GM18517 (cell line): ENCODE measurements around the gene IRGC.

Source experiments
- ATAC-seq: cut with Tn5 transposase; IDR thresholded peaks from one replicate; pipeline ENCODE4 v1.9.1; 2021; ENCODE audit warnings: mild to moderate bottlenecking, moderate library complexity; ENCODE audit not compliant: unreplicated experiment

The IRGC gene

GRCh38 chr19:43721469-43722048 is 5.7 kb downstream of the IRGC start:
- ATAC-seq = no peak

GRCh38 chr19:43723588-43723987 is 7.7 kb downstream of the IRGC start:
- no peak for ATAC-seq

GRCh38 chr19:43724896-43725295 is 9.0 kb downstream of the IRGC start:
- ATAC-seq = no peak

- no peak for ATAC-seq
These were observed 9.6 kb downstream of the IRGC start for GRCh38 chr19:43725468-43725867.

- ATAC-seq = no peak
These were observed 11.1 kb downstream of the IRGC start for GRCh38 chr19:43726736-43727592.

GRCh38 chr19:43727593-43727853 is 11.6 kb downstream of the IRGC start:
- no peak for ATAC-seq

GRCh38 chr19:43729919-43730318 is 14.0 kb downstream of the IRGC start:
- no peak for ATAC-seq

- ATAC-seq = no peak
These were observed 15.5 kb downstream of the IRGC start for GRCh38 chr19:43731346-43731745.

- no peak for ATAC-seq
These were observed 16.0 kb downstream of the IRGC start for GRCh38 chr19:43731846-43732245.

GRCh38 chr19:43735013-43735412 is 19.1 kb downstream of the IRGC start:
- no peak for ATAC-seq

GRCh38 chr19:43735957-43736356 is 20.1 kb downstream of the IRGC start:
- no peak for ATAC-seq

- ATAC-seq = no peak
These were observed 22.9 kb downstream of the IRGC start for GRCh38 chr19:43738780-43739211.

GRCh38 chr19:43739439-43740235 is 23.8 kb downstream of the IRGC start:
- no peak for ATAC-seq

GRCh38 chr19:43741075-43741825 is 25.4 kb downstream of the IRGC start:
- ATAC-seq = no peak

GRCh38 chr19:43743059-43743458 is 27.2 kb downstream of the IRGC start:
- ATAC-seq = no peak

- ATAC-seq = no peak
These were observed 31.8 kb downstream of the IRGC start for GRCh38 chr19:43747557-43748204.

GRCh38 chr19:43748205-43748594 is 32.3 kb downstream of the IRGC start:
- no peak for ATAC-seq

- no peak for ATAC-seq
These were observed 32.8 kb downstream of the IRGC start for GRCh38 chr19:43748685-43749084.

- ATAC-seq = no peak
These were observed 33.3 kb downstream of the IRGC start for GRCh38 chr19:43749152-43749551.

GRCh38 chr19:43749898-43750297 is 34.0 kb downstream of the IRGC start:
- ATAC-seq = no peak
